GM12864 (cell line): ENCODE measurements around the gene MICOS13.

ENCODE experiments used
- DNase-seq: peaks from one replicate; pipeline ENCODE4 v3.0.0-alpha.2; 2011; ENCODE audit warnings: low read depth
- H3K4me3 ChIP-seq: 2 replicates; pipeline ENCODE4 v1.5.1; 2011; ENCODE audit warnings: mild to moderate bottlenecking, low read depth, low read length, control low read depth
- TF ChIP-seq, protein P1 (sequence below): IDR thresholded peaks from 2 replicates; pipeline ENCODE4 v1.5.1; 2011; ENCODE audit warnings: low read depth, mild to moderate bottlenecking, moderate library complexity, low read length, control low read depth, inconsistent platforms; ENCODE audit errors: missing control alignments

MICOS13 gene

DNA sequence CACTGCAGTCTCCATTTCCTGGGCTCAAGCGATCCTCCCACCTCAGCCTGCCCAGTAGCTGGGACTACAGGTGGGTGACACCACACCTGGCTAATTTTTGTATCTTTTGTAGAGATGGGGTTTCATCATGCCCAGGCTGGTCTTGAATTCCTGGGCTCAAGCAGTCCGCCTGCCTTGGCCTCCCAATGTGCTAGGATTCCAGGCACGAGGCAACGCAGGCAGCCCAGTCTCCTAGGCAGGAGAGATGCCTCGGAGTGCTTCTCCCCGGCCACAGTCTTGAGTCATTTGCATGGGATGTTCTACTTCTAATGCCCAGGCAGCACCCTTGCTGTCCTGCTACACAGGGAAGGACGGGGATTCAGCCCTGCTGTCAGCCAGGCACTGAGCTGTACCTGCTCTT is 8.7 kb downstream of the MICOS13 start:
- TF ChIP-seq, protein P1, sequence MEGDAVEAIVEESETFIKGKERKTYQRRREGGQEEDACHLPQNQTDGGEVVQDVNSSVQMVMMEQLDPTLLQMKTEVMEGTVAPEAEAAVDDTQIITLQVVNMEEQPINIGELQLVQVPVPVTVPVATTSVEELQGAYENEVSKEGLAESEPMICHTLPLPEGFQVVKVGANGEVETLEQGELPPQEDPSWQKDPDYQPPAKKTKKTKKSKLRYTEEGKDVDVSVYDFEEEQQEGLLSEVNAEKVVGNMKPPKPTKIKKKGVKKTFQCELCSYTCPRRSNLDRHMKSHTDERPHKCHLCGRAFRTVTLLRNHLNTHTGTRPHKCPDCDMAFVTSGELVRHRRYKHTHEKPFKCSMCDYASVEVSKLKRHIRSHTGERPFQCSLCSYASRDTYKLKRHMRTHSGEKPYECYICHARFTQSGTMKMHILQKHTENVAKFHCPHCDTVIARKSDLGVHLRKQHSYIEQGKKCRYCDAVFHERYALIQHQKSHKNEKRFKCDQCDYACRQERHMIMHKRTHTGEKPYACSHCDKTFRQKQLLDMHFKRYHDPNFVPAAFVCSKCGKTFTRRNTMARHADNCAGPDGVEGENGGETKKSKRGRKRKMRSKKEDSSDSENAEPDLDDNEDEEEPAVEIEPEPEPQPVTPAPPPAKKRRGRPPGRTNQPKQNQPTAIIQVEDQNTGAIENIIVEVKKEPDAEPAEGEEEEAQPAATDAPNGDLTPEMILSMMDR = no peak

DNA sequence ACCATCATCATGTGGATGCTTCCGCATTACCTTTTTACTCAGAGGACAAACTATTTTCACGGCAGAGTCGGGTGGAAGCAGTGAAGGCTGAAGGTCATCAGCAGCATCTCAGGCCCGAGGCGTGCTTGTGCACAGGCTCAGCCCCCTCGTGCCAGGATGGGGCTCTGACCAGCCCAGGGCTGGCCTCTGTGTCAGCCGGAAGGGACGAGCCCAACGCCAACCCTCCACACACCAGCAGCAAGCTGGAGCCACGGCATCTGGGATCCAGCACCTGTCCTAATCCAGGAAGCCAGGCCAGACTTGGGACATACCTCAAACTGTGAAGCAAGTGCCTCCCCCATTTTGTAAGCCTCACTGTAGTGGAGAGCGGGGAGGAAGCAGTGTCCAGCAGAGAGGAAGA is 11.1 kb downstream of the MICOS13 start:
- no peak overlapping the region for H3K4me3 ChIP-seq
- no peak for DNase-seq
- TF ChIP-seq, protein P1 = no peak

More for the DNA sequence above, 8.7 kb downstream of the MICOS13 start:
- H3K4me3 ChIP-seq = no peak overlapping the region
- DNase-seq = no peak

DNA sequence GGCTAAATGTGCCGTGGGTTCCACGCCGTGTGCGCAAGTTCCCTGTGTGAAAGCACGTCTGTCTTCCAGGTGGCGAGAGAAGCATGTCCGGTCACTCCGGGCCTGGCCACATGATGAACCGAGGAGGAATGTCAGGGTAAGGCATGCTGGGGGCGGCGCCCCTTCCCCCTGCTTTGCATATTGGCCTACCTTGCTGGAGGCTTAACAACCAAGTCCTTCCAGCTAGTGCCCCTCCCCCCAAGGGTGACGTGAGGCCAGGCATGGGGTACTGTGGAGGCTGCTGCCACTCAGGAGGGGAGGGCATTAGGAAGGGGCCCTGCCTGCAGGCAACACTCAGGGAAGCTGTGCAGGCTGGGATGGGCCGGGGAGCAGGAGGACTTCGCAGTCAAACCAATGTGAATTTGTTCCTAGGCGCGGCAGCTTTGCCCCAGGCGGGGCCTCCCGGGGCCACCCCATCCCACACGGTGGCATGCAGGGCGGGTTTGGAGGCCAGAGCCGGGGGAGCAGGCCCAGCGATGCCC is 12.5 kb downstream of the MICOS13 start:
- TF ChIP-seq, protein P1 = no peak
- DNase-seq = no peak

DNA sequence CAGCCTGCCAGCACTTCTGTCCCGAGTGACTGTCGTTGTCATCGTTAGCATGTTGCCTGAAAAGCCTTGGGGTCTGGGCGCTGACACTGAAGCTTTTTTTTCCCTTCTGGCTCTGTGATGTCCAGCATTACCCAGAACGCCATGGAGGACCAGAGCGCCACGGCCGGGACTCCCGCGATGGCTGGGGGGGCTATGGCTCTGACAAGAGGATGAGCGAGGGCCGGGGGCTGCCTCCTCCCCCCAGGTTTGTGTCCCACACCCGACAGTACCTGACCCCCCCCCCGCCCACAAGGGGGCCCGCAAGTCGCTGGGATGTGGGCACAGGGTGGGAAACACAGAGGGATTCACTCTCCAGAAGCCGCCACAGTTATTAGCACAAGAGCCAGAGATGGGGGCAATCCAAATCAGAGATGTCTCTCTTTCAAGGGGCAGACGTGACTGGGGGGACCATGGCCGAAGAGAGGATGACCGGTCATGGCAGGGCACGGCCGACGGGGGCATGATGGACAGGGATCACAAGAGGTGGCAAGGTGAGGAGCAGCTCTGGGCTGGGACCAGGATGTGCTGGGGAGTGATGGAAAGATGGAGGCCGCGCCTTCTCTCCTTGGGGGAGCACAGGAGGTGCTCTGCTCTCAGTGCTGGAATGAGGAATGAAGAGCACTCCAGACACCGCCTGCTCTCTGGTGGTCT is 13.2 kb downstream of the MICOS13 start:
- no peak for DNase-seq
- no peak overlapping the region for H3K4me3 ChIP-seq
- TF ChIP-seq, protein P1 = no peak

More for the DNA sequence above, 12.5 kb downstream of the MICOS13 start:
- H3K4me3 ChIP-seq = no peak overlapping the region

DNA sequence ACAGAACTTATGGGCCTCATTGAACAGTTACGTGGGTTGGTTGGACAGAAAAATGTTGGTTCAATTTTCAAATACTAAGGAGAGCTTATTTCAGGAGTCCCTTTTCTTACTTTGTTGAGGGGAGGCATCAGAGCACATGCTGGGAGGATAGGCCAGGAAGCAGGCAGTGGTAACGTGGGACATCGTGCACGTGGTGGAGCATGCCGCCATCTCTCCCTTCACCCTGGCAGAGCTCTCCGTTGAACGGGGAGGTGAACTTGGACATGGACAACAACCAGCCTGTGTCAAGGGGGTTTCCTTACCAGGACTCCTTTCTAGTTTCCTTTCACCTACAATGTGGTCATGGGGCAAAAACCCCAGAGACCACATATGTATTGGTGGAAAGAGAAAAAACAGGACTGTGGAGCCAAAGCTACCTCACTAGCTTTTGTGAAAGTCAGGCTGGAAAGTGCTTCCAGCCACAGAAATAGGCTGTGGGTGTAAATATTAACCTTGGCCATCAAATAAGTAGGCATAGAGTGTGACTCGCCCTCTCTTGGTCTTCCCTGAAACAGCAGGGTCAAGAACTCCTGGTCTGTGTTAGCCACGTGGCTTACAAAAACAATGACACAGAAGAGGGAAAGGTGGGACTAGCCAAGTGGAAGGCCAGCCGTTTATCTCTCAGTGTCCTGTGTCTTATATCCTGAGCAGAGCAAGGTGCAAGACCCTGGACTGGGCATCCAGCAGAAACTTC is 14.4 kb downstream of the MICOS13 start:
- TF ChIP-seq, protein P1 = no peak
- DNase-seq = no peak
- H3K4me3 ChIP-seq = no peak overlapping the region

DNA sequence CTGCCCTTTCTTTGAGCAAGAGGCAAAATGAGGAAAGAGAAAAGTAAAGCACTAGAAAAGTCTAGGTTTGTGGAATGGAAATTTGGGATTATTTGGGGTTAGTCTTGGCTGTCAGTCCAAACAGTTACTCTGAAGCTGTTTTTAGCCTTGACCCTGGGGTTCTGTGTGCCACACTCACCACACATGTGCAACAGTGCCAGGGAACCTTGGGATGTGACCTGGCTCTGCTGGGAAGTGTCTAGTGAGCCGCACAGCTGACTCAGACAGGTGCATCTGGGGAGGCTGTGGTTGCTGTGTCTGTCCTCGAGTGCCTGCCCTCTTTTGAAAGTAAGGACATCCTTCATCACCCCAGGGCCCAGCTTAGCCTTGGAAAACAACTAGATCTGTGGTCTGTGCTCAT is 15.8 kb downstream of the MICOS13 start:
- H3K4me3 ChIP-seq = no peak overlapping the region
- TF ChIP-seq, protein P1 = no peak
- no peak for DNase-seq
